ENCODE results near the gene CPSF7. TPM values are rescaled to one million over a fixed set of nuclear protein-coding genes. Genes with fewer than 3 reads are reported as not detected.

The CPSF7 gene
- total RNA-seq, 4 donors from 2014 or later = 38.9 to 180 (median 42.5) TPM

GRCh38 chr11:61380884-61381283, 48.9 kb downstream of the CPSF7 start:
- Histone ChIP-seq H3K4me1 (peaks cover 9 to 14% of the 10 kb centered on the region in 2 donors), H3K27me3 (no peaks in the 10 kb centered on the region), H3K27ac (no peak overlapping the region), H3K36me3 (no peaks in the 10 kb centered on the region), H3K4me3 (no peak overlapping the region), H3K9me3 (no peaks in the 10 kb centered on the region)
- ATAC-seq (no peak), DNase-seq (no peak)
- intact Hi-C loops (cut with DNase I; ENCODE audit: low total_unique reads) = no loop called here
- in situ Hi-C loops (cut with MboI; ENCODE audit: low sequenced_read_pairs in 4 of 4) = no loop called here
- no peak for TF ChIP-seq CTCF (IDR thresholded peaks at IDR 0.05 in 4 of 5, conservative IDR thresholded peaks at IDR 0.05 in 1 of 5)
- no peak for TF ChIP-seq POLR2A (IDR thresholded peaks at IDR 0.05)

GRCh38 chr11:61378713-61379313, 51.0 kb downstream of the CPSF7 start:
- Histone ChIP-seq H3K27me3 (no peaks in the 10 kb centered on the region), H3K27ac (peak overlapping the region; percentile 27 to 82 (median 53)), H3K9me3 (no peaks in the 10 kb centered on the region), H3K36me3 (peaks cover 0 to 3% of the 10 kb centered on the region in 2 donors), H3K4me3 (no peak overlapping the region), H3K4me1 (peaks cover 8 to 15% of the 10 kb centered on the region in 2 donors)
- intact Hi-C loops (cut with DNase I; ENCODE audit: low total_unique reads) (loop anchor here (1.0 kb wide), 1 partner anchor 17 kb away; the partner anchor contains the start of gene TMEM138), in situ Hi-C loops (cut with MboI; ENCODE audit: low sequenced_read_pairs in 4 of 4) (no loop called here)
- ATAC-seq (peak; percentile 92 to 99), DNase-seq (peak; percentile 27 to 62)
- no peak for TF ChIP-seq CTCF (IDR thresholded peaks at IDR 0.05 in 4 of 5, conservative IDR thresholded peaks at IDR 0.05 in 1 of 5)
- TF ChIP-seq POLR2A (IDR thresholded peaks at IDR 0.05) = no peak

DNA sequence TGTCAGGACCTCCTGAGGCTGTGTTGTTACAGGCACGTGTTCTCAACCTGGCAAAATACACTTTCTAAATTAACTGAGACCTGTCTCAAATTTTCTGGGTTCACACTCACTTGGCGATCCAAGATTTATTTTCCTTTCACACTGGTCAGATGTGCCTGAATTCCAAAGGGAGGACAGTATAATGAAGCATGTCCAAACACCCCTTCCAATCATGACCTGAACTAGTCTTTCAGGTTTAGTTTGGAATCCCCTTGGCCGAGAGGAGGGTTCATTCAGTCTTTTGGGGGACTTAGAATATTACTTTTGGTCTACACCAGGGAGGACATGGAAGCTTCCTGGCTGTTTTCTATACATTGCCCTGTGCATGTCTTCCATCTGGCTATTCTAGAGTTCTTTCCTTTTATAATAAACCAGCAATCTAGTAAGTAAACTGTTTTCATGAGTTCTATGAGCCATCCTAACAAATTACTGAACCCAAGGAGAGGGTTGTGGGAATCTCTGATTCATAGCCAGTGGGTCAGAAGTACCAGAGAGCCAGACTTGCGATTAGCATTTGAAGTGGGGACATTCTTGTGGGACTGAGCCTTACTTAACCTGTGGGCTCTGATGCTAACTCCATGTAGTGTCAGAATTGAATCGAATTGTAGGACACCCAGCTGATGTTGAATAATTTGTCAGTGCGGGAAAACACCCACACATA, 52.2 kb downstream of the CPSF7 start:
- TF ChIP-seq POLR2A (IDR thresholded peaks at IDR 0.05) (no peak), CTCF (IDR thresholded peaks at IDR 0.05 in 4 of 5, conservative IDR thresholded peaks at IDR 0.05 in 1 of 5) (no peak)
- intact Hi-C loops (cut with DNase I; ENCODE audit: low total_unique reads) (loop anchor here (1.0 kb wide), 1 partner anchor 15 kb away; the partner anchor contains the start of gene TMEM138), in situ Hi-C loops (cut with MboI; ENCODE audit: low sequenced_read_pairs in 4 of 4) (no loop called here)
- Histone ChIP-seq H3K27me3 (no peaks in the 10 kb centered on the region), H3K9me3 (no peaks in the 10 kb centered on the region), H3K27ac (peak overlapping the region in 1 of 4 donors; percentile 82), H3K36me3 (peaks cover 0 to 3% of the 10 kb centered on the region in 2 donors), H3K4me3 (no peak overlapping the region), H3K4me1 (peaks cover 8 to 15% of the 10 kb centered on the region in 2 donors)
- no peak for ATAC-seq
- DNase-seq = no peak

GRCh38 chr11:61375761-61376108, 54.0 kb downstream of the CPSF7 start:
- no peak for DNase-seq
- ATAC-seq = no peak
- intact Hi-C loops (cut with DNase I; ENCODE audit: low total_unique reads) = no loop called here
- Histone ChIP-seq H3K36me3 (peaks cover 0 to 7% of the 10 kb centered on the region in 2 donors), H3K9me3 (no peaks in the 10 kb centered on the region), H3K27ac (peak overlapping the region in 2 of 4 donors; percentile 36 to 68), H3K27me3 (no peaks in the 10 kb centered on the region), H3K4me1 (peaks cover 8 to 15% of the 10 kb centered on the region in 2 donors), H3K4me3 (no peak overlapping the region)
- TF ChIP-seq CTCF (IDR thresholded peaks at IDR 0.05 in 4 of 5, conservative IDR thresholded peaks at IDR 0.05 in 1 of 5) (no peak), POLR2A (IDR thresholded peaks at IDR 0.05) (no peak)
- in situ Hi-C loops (cut with MboI; ENCODE audit: low sequenced_read_pairs in 4 of 4) = no loop called here
